NT2/D1 (cell line): ENCODE measurements around the gene GIGYF1.

Experiments used
- SUZ12 ChIP-seq: IDR thresholded peaks from 2 replicates; pipeline ENCODE4 v1.6.1; 2011; ENCODE audit not compliant: insufficient read length, insufficient read depth; ENCODE audit errors: extremely low read depth
- YY1 ChIP-seq: IDR thresholded peaks from 2 replicates; pipeline ENCODE4 v1.6.1; 2011; ENCODE audit not compliant: insufficient read length, insufficient read depth
- ZNF274 ChIP-seq: IDR thresholded peaks from 2 replicates; pipeline ENCODE4 v1.6.1; 2011; ENCODE audit warnings: mild to moderate bottlenecking, low read depth, low read length

DNA sequence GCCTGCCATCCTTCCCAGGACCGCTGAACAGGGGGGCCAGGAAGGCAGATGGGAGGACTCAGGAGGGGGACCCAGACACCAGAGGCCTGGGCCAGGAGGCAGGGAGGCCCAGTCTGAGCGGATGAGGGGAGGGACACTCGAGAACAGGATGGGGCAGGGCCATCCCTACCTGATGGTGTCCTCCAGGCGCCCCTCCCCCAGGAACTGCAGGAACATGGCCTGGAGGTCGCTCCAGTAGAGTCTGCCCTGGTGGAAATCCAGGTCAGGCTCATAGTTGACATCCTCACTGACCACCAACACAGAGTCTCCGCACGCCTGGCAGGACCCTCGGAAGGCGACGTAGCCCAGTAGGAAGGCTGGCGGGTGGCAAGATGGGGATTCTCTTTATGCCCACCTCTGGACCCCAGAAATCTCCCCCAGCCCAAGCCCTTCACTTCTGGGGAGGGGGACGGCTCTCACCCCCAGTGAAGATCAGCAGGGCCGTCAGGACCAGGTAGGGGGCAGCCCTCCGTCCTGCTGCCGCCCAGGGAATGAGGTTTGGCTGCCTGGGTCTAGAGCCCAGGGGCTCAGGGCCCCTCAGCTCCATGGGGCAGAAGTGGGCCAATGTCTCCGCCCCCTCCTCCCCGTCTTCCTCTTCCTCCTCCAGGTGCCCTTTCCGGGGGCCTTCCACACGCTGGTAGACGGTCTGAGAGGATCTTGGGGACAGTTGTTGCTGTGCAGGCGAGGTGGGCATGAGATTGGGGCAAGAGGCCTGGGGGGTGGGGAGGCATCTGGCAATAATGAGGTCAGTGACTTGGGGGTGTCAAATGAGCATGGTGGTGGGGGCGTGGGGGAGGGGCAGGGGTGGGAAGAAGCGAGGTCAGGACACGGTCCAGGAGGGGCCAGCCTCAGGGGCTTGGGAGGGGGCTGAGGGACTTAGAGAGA, 53.3 kb downstream of the GIGYF1 start:
- TF ChIP-seq YY1, result no peak
- TF ChIP-seq ZNF274, result no peak
- TF ChIP-seq SUZ12, result no peak
